Activated CD4-positive, alpha-beta memory T cell treated with anti-CD3 and anti-CD28 coated beads, Interleukin-2, amount 10 ng/mL, durations not matched to agents 7 days and 5 days (primary cell): Measurements from ENCODE around the gene CHAD. TPM values are rescaled to one million over a fixed set of nuclear protein-coding genes. Genes with fewer than 3 reads are reported as not detected.

Experiments
- CTCF ChIA-PET: fragments of 350-600 bp; sonication (Branson Sonifier 250); formaldehyde crosslinking; loops from one replicate; lab custom pipeline; 2021; ENCODE audit warnings: antibody characterized with exemption, inconsistent platforms; lab: Charles Lee
- POLR2A ChIA-PET: fragments of 350-600 bp; sonication (Branson Sonifier 250); formaldehyde crosslinking; loops from one replicate; lab custom pipeline; 2021; ENCODE audit warnings: antibody characterized with exemption; lab: Charles Lee
- DNase-seq: peaks from one replicate; pipeline ENCODE4 v3.0.0-alpha.2; 2020
- H3K27ac Mint-ChIP-seq: one replicate; pipeline ENCODE4 v1.8.0; 2021; ENCODE audit warnings: mild to moderate bottlenecking, mixed read lengths
- H3K27me3 Mint-ChIP-seq: one replicate; pipeline ENCODE4 v1.8.0; 2021; ENCODE audit warnings: mixed read lengths
- H3K36me3 Mint-ChIP-seq: one replicate; pipeline ENCODE4 v1.8.0; 2021; ENCODE audit warnings: low read depth, mixed read lengths
- H3K4me1 Mint-ChIP-seq: one replicate; pipeline ENCODE4 v1.8.0; 2021; ENCODE audit warnings: mixed read lengths
- H3K4me3 Mint-ChIP-seq: one replicate; pipeline ENCODE4 v1.8.0; 2021; ENCODE audit warnings: mild to moderate bottlenecking, mixed read lengths
- H3K9me3 Mint-ChIP-seq: one replicate; pipeline ENCODE4 v1.8.0; 2021; ENCODE audit warnings: mixed read lengths
- total RNA-seq, 2 experiments: library from RNA; stranded (reverse); gene quantifications; one replicate each; pipeline ENCODE4 v1.2.3, GENCODE V29; 2021

The CHAD gene
- total RNA-seq, 2 experiments from 2014 or later, result not detected

DNA sequence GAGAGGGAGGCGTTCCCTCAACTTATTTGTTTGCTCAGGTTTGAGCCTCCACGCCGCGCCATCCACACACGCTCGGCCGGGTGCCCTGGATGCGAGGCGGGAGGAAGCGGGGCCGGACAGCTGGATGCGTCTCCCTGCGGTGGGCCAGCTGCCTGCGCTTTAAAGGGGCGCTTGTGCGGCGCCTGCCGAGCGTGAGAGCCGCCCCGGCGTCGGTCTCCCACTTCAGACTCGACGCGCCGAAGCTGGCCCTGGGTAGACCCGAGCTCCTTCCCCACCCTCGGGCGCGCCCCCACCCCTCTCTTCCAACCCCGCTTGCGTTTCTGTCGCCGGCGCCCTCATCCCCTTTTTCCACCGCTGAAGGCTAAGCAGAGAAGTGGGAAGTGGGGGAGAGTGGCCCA, 527 bp upstream of the CHAD start:
- Mint-ChIP-seq H3K4me1 (peaks cover 29% of the 10 kb centered on the region), H3K9me3 (no peaks in the 10 kb centered on the region), H3K27me3 (peaks cover 20% of the 10 kb centered on the region), H3K4me3 (no peak overlapping the region), H3K36me3 (no peaks in the 10 kb centered on the region), H3K27ac (no peak overlapping the region)
- no peak for DNase-seq
- ChIA-PET CTCF (interaction anchor here (1.7 kb wide), 1 partner anchor 72 kb away, joined by 5 read pairs; the partner anchor contains the start of gene LRRC59), POLR2A (no interaction called here)

DNA sequence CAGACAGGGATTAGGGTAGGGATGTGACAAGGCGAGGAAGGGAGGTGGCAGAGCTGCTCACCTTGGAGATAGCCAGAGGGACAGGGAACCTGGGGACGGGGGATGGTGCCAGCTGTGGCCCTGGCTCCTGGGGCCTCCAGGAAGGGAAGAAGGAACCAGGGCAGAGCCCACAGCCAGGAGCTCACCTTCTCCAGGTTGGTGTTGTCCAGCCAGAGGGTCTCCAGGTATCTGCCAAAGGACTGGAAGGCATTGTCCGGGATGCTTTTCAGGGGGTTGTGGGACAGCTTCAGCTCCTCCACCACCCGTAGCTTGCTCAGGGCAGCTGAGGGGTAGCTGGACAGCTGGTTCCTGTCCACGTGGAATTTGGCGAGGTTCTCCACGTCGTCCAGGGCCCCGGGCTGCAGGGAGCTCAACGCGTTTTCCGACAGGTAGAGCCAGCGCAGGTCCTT, 801 bp downstream of the CHAD start:
- Mint-ChIP-seq H3K4me3 (no peak overlapping the region), H3K27me3 (peaks cover 20% of the 10 kb centered on the region), H3K36me3 (no peaks in the 10 kb centered on the region), H3K27ac (no peak overlapping the region), H3K4me1 (peaks cover 29% of the 10 kb centered on the region), H3K9me3 (no peaks in the 10 kb centered on the region)
- ChIA-PET CTCF (interaction anchor here (1.1 to 1.7 kb wide), 2 partner anchors 11 to 70 kb away, joined by 4 to 5 read pairs; partner anchors contain the start of gene LRRC59), POLR2A (no interaction called here)
- DNase-seq, result no peak

DNA sequence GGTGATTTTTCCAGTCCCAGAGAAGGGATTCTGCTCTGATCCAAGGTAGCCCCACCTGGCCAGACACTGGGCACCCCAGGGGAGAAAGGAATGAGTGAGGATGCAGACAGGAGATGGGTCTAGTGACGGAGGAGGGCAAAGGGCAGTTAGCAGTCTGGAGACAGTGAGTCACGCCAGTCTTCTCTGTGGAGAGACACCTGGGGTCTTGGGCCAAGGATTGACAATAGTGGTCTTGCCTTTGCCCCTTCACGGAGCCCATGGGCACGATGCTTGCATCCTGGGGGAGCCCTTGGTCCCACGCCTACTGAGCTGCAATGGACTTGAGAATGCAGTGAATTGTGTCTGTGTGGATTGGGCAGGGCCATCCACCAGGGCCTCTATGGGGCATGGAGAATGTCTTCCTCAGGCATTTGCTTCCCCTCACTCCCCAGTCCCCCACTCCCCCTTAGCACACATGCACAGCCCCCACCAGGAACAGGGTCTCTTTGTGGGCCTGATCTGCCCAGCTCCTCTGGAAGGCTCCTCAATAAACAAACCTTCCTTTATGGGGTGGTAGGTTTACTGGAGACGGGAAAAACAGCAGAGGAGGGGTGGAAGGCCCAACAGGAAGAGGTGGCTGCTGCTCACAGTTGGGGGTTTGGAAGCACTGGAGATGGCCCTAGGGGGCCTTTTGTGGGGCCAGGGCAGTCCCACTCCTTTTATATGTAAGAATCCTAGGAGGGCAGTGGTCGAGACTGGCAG, 1.4 kb downstream of the CHAD start:
- no peaks in the 10 kb centered on the region for H3K9me3 Mint-ChIP-seq
- peaks cover 20% of the 10 kb centered on the region for H3K27me3 Mint-ChIP-seq
- H3K4me3 Mint-ChIP-seq, result no peak overlapping the region
- ChIA-PET CTCF (interaction anchor here (1.1 kb wide), 1 partner anchor 12 kb away, joined by 4 read pairs; no protein-coding TSS in a partner anchor), POLR2A (interaction anchor here (1.1 kb wide), 1 partner anchor 12 kb away, joined by 3 read pairs; no protein-coding TSS in a partner anchor)
- H3K36me3 Mint-ChIP-seq, result no peaks in the 10 kb centered on the region
- H3K4me1 Mint-ChIP-seq, result peaks cover 29% of the 10 kb centered on the region
- DNase-seq, result no peak
- no peak overlapping the region for H3K27ac Mint-ChIP-seq

DNA sequence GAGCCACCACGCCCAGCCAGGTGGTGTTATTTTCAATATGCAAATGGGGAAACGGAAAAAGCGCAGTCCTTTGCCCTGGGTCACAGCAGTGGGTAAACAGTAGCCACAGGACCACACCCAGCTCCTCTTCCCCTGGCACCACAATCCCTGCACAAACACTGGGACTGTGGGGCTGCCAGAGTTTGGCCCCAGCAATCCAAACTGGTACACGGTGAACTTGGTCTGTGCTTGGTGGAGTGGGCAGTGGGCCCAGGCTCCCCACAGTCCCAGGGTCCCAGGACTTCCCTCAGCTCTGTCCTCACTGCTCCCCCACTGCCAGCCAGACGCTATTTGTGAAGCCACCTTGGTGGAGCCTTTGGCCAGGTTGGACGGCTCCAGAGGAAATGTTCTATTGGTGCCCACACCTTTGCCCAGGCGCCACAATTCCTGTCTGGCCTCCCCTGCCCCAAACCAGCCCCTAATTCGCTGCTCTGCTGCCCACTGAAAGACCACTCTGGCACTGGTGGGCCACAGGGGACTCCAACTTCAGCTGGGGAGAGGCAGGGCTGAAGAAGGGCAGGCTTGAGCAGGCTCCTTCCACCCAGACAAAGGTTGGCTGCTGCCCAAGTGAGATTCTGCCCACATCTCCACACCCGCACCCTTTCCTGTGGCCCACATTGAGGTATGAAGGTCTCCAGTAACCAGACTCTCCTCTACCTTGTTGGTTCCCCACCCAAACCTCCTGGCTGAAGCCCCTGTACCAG, 2.1 kb downstream of the CHAD start:
- Mint-ChIP-seq H3K27me3 (peaks cover 20% of the 10 kb centered on the region), H3K4me1 (peaks cover 29% of the 10 kb centered on the region), H3K9me3 (no peaks in the 10 kb centered on the region), H3K36me3 (no peaks in the 10 kb centered on the region), H3K4me3 (no peak overlapping the region), H3K27ac (no peak overlapping the region)
- POLR2A ChIA-PET, result interaction anchor here (1.1 kb wide), 1 partner anchor 13 kb away, joined by 3 read pairs; no protein-coding TSS in a partner anchor
- CTCF ChIA-PET, result no interaction called here
- DNase-seq, result no peak

DNA sequence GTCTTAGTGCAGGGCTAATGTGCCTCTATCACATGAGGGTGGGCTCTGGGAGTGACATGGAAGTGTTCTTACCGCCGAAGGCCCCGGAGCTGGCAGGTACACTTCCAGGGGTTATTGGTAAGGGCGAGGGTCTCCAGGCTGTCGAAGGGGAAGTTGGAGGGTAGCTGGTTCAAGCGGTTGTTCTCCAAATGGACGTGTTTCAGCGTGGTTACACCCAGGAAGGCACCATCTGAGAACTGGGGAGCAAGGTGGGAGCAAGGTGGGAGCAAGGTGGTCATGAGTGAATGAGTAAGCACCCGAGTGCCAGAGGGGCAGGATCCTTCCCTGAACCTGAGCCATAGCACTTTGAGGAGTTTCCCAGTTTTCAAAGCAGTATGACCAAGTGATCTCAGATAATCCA, 3.0 kb downstream of the CHAD start:
- peaks cover 29% of the 10 kb centered on the region for H3K4me1 Mint-ChIP-seq
- no peaks in the 10 kb centered on the region for H3K36me3 Mint-ChIP-seq
- no peak overlapping the region for H3K27ac Mint-ChIP-seq
- ChIA-PET POLR2A (no interaction called here), CTCF (no interaction called here)
- no peaks in the 10 kb centered on the region for H3K9me3 Mint-ChIP-seq
- H3K4me3 Mint-ChIP-seq, result no peak overlapping the region
- no peak for DNase-seq
- peaks cover 18% of the 10 kb centered on the region for H3K27me3 Mint-ChIP-seq

DNA sequence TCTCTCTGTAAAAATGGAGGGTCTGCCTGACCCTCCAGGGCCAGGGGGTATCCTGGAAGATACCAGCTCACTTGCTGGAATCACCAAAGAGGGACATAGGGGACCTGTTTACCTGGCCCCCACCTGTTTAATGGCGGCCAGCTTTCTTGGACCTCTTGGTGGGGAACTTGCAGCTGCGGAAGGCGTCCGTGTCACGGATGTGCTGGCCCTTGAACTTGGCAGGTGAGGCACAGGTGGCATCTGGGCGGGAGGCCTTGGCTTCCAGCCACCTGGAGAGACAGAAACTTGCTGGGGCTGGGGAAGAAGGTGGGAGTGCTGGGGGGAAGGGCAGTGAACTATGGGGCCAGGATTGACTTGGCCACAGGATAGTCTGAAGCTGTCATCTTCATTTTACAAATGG, 3.5 kb downstream of the CHAD start:
- Mint-ChIP-seq H3K27ac (no peak overlapping the region), H3K4me1 (peaks cover 29% of the 10 kb centered on the region), H3K9me3 (no peaks in the 10 kb centered on the region), H3K36me3 (no peaks in the 10 kb centered on the region), H3K4me3 (no peak overlapping the region), H3K27me3 (peaks cover 17% of the 10 kb centered on the region)
- POLR2A ChIA-PET, result no interaction called here
- CTCF ChIA-PET, result no interaction called here
- no peak for DNase-seq

DNA sequence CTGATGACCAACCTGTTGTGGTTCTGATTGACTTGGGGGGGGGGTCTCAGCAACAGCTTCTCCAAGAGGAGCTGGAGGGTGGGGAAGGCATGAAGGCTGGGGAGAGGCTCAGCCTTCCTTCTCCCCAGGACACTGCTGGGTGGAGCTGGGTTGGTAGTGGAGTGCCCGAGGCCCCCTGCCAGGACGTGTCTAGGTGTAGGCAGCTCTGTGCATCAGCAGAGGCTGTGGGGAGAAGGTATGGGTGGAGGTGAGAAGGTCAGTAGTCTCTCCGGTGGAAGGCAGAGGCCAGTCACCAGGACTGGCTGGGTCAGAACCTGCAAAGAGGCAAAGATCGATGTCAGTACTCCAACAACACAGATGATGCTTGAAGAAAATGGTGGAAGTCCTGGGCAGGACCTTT, 3.9 kb downstream of the CHAD start:
- Mint-ChIP-seq H3K4me1 (peaks cover 29% of the 10 kb centered on the region), H3K36me3 (no peaks in the 10 kb centered on the region), H3K27ac (no peak overlapping the region)

DNA sequence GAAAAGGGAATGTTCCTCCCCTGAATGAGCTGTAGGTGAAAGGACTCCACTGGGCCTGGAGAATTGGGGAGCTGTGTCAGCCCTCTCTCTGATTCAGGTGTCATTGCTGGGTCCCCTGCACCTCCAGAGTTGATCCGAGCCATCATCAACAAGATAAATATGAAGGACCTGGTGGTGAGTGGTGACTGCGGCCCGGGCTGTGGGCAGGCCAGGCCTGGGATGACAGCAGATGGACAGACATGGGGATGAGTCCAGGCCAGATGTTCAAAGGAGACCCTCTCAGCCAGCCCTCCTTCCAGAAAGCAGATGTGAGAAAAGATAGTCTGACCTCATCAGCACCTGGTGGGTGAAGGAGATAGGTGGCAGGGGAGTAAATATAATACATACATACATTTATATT, 4.6 kb downstream of the CHAD start:
- DNase-seq, result no peak
- H3K27ac Mint-ChIP-seq, result no peak overlapping the region
- no peaks in the 10 kb centered on the region for H3K36me3 Mint-ChIP-seq
- no peak overlapping the region for H3K4me3 Mint-ChIP-seq
- no peaks in the 10 kb centered on the region for H3K9me3 Mint-ChIP-seq
- CTCF ChIA-PET, result no interaction called here
- peaks cover 12% of the 10 kb centered on the region for H3K27me3 Mint-ChIP-seq
- H3K4me1 Mint-ChIP-seq, result peaks cover 29% of the 10 kb centered on the region
- POLR2A ChIA-PET, result no interaction called here

More for the DNA sequence above, 3.9 kb downstream of the CHAD start:
- DNase-seq, result no peak
- no peak overlapping the region for H3K4me3 Mint-ChIP-seq
- ChIA-PET CTCF (no interaction called here), POLR2A (no interaction called here)
- H3K9me3 Mint-ChIP-seq, result no peaks in the 10 kb centered on the region
- peaks cover 15% of the 10 kb centered on the region for H3K27me3 Mint-ChIP-seq

DNA sequence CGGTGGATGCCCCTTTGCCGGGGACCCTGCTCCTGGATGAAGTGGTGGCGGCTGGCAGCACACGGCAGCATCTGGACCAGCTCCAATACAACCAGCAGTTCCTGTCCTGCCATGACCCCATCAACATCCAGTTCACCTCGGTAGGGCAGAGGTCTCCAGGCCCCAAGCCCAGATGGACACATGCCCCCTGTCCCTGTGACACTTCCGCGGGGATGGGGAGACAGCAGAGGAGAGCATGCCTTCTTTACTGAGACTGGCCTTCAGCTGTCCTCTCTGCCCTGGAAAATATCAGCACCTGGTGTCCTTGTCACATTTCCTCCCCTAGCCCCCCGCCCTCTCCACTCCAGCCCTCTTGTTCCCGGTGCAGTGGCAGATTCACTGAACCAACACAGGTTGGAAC, 6.2 kb downstream of the CHAD start:
- H3K27me3 Mint-ChIP-seq, result peaks cover under 1% of the 10 kb centered on the region
- no peak for DNase-seq
- peaks cover 20% of the 10 kb centered on the region for H3K4me1 Mint-ChIP-seq
- CTCF ChIA-PET, result no interaction called here
- POLR2A ChIA-PET, result no interaction called here
- H3K27ac Mint-ChIP-seq, result no peak overlapping the region
- H3K4me3 Mint-ChIP-seq, result no peak overlapping the region
- H3K36me3 Mint-ChIP-seq, result no peaks in the 10 kb centered on the region
- H3K9me3 Mint-ChIP-seq, result no peaks in the 10 kb centered on the region

DNA sequence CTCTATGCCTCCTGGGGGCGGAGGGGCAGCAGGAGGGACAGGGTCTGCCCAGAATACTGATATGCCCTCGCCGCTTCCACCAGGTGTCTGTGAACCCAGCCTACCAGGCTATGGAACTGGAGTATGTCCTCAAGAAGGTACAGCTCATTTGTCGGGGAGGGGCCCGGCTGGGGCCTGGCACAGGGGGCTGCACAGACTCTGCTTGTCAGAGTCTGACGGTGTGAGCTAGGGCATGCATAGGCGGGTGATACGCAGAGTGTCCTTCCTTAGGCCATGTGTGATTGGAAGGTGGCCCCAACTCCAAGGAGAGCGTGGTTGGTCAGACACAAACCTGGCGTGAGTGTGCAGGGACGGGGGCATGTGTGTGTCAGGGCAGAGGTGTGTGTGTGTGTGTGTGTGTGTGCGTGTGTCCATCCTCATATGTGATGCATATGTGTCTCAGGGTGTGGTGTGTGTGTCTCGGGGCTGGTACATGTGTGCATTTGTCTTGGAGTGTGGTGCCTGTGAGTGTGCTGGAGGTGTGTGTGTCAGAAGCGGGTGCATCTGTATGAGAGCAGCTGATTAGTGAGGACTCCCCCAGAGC, 7.0 kb downstream of the CHAD start:
- H3K27ac Mint-ChIP-seq, result no peak overlapping the region
- H3K36me3 Mint-ChIP-seq, result no peaks in the 10 kb centered on the region
- peaks cover 13% of the 10 kb centered on the region for H3K4me1 Mint-ChIP-seq
- DNase-seq, result no peak
- POLR2A ChIA-PET, result no interaction called here
- CTCF ChIA-PET, result no interaction called here
- H3K4me3 Mint-ChIP-seq, result no peak overlapping the region
- no peaks in the 10 kb centered on the region for H3K9me3 Mint-ChIP-seq
- no peaks in the 10 kb centered on the region for H3K27me3 Mint-ChIP-seq

DNA sequence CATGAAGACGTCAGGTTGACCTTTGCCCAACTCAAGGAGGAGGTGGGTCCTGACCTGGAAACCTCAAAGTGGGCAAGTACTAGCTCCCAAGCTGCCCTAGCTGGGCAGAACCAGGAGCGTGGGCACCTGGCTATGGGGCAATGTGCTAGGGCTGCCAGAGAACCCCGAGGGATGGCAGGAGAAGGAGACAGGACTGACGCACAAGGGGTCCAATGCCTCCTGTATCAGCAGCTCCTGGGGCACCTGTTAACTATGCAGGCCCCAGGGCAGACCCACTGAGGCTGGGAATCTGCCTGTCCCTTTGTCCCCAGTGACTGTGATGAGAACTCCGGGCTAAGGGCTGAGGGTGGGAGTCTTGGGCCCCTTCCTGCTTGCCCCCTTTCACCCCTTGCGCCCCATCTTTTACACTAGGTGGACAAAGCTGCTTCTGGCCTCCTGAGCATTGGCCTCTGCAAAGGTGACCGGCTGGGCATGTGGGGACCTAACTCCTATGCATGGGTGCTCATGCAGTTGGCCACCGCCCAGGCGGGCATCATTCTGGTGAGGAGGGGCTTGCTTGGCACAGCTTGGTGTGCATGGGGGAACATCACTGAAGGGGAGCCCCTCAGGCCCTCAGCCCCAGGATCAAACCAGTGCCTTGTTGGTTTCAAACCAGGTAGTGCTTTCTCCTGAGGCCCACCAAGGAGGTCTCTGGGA, 7.7 kb downstream of the CHAD start:
- Mint-ChIP-seq H3K36me3 (no peaks in the 10 kb centered on the region), H3K4me1 (peaks cover 7% of the 10 kb centered on the region)
- CTCF ChIA-PET, result no interaction called here

DNA sequence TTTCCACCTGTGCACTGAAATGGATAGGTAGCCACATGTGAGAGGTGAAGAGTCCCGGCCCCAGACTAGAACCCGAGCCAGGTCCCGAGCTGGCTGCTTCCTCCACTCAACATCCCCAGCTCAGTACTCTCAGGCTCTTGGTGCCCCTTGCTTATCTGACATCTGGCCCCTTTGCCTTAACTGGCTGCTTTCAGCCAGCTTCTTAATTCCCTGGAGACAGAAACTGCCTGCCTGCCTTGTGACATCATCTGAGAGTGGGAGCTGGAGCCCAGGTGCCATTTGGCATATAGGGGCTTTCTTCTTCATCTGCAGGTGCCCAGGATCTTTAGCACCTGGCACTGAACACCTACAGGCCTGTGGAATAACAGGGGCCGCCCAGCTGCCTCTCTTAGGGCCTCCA, 8.9 kb downstream of the CHAD start:
- Mint-ChIP-seq H3K9me3 (no peaks in the 10 kb centered on the region), H3K27me3 (no peaks in the 10 kb centered on the region), H3K36me3 (no peaks in the 10 kb centered on the region), H3K4me1 (no peaks in the 10 kb centered on the region), H3K4me3 (no peak overlapping the region), H3K27ac (no peak overlapping the region)
- ChIA-PET POLR2A (no interaction called here), CTCF (no interaction called here)
- DNase-seq, result no peak

More for the DNA sequence above, 7.7 kb downstream of the CHAD start:
- H3K27ac Mint-ChIP-seq, result no peak overlapping the region
- no peak for DNase-seq
- H3K4me3 Mint-ChIP-seq, result no peak overlapping the region
- POLR2A ChIA-PET, result no interaction called here
- H3K27me3 Mint-ChIP-seq, result no peaks in the 10 kb centered on the region
- H3K9me3 Mint-ChIP-seq, result no peaks in the 10 kb centered on the region
